PC-3 (cell line): ENCODE measurements around the gene MIDN. TPM values are rescaled to one million over a fixed set of nuclear protein-coding genes. Genes with fewer than 3 reads are reported as not detected.

Experiments
- ATAC-seq: fragments of 200-7000 bp; cut with Tn5 transposase; 2 replicates; pipeline ENCODE4 v1.9.1; 2020; ENCODE audit warnings: mild to moderate bottlenecking, moderate library complexity
- BruUV-seq: library from RNA; stranded (reverse); fragments of 400-500 nt; replicated peaks from 2 replicates; lab custom pipeline; 2021; lab: Mats Ljungman, UMichigan
- CTCF ChIA-PET: fragments of 300-600 bp; sonication (Branson Sonifier 250); formaldehyde crosslinking; loops from one replicate; lab custom pipeline; 2022; ENCODE audit warnings: antibody characterized with exemption; lab: Charles Lee
- POLR2A ChIA-PET: fragments of 300-600 bp; sonication (Branson Sonifier 250); formaldehyde crosslinking; loops from one replicate; lab custom pipeline; 2022; ENCODE audit warnings: antibody characterized with exemption; ENCODE audit not compliant: unreplicated experiment; lab: Charles Lee
- DNase-seq: peaks from one replicate; pipeline ENCODE4 v3.0.0-alpha.2; 2015
- H2AFZ ChIP-seq: fragments of 300-600 bp; sonication (generic); 2 replicates; pipeline ENCODE4 v1.6.0; 2016; ENCODE audit warnings: antibody characterized with exemption, low read length
- H3F3A ChIP-seq: fragments of 300-600 bp; sonication (generic); one replicate; pipeline ENCODE4 v1.6.0; 2017; ENCODE audit warnings: antibody characterized with exemption, low read length, control low read depth, mild to moderate bottlenecking; ENCODE audit not compliant: unreplicated experiment
- H3K27ac ChIP-seq: fragments of 300-600 bp; sonication (generic); 2 replicates; pipeline ENCODE4 v1.5.1; 2016; ENCODE audit warnings: mild to moderate bottlenecking, low read length
- H3K27me3 ChIP-seq: fragments of 300-600 bp; sonication (generic); 2 replicates; pipeline ENCODE4 v1.6.1; 2016; ENCODE audit warnings: low read length, mixed read lengths
- H3K36me3 ChIP-seq: fragments of 300-600 bp; sonication (generic); 2 replicates; pipeline ENCODE4 v1.6.1; 2016; ENCODE audit warnings: low read depth, mixed run types, low read length, mixed read lengths
- H3K4me1 ChIP-seq: fragments of 300-600 bp; sonication (generic); 2 replicates; pipeline ENCODE4 v1.5.1; 2016; ENCODE audit warnings: low read length; ENCODE audit not compliant: insufficient read depth
- H3K4me2 ChIP-seq: fragments of 300-600 bp; sonication (generic); 2 replicates; pipeline ENCODE4 v1.6.0; 2016; ENCODE audit warnings: low read length
- H3K4me3 ChIP-seq: fragments of 300-600 bp; sonication (generic); 2 replicates; pipeline ENCODE4 v1.5.1; 2016; ENCODE audit warnings: mild to moderate bottlenecking, low read length, mixed read lengths
- H3K79me2 ChIP-seq: fragments of 300-600 bp; sonication (generic); 2 replicates; pipeline ENCODE4 v1.6.1; 2017; ENCODE audit warnings: low read length, mixed read lengths
- H3K9ac ChIP-seq: fragments of 300-600 bp; sonication (generic); 2 replicates; pipeline ENCODE4 v1.6.0; 2016; ENCODE audit warnings: mild to moderate bottlenecking, low read length
- H3K9me2 ChIP-seq: fragments of 300-600 bp; sonication (generic); replicated peaks from 2 replicates; pipeline ENCODE4 v1.6.1; 2016; ENCODE audit warnings: mixed run types, low read length, mixed read lengths
- H3K9me3 ChIP-seq: fragments of 300-600 bp; sonication (generic); 2 replicates; pipeline ENCODE4 v1.6.1; 2016; ENCODE audit warnings: low read length, mixed read lengths
- H4K20me1 ChIP-seq: fragments of 300-600 bp; sonication (generic); 2 replicates; pipeline ENCODE4 v1.6.1; 2016; ENCODE audit warnings: low read length, mixed read lengths
- CTCF ChIP-seq: fragments of 300-600 bp; sonication (generic); conservative IDR thresholded peaks from 2 replicates; pipeline ENCODE4 v1.5.1; 2017; ENCODE audit warnings: antibody characterized with exemption, low read depth, mild to moderate bottlenecking, low read length
- EZH2 ChIP-seq: fragments of 300-600 bp; sonication (generic); IDR thresholded peaks from one replicate; pipeline ENCODE4 v1.6.1; 2017; ENCODE audit warnings: antibody characterized with exemption, mild to moderate bottlenecking, low read length; ENCODE audit not compliant: unreplicated experiment
- EZH2phosphoT487 ChIP-seq: fragments of 300-600 bp; sonication (generic); IDR thresholded peaks from 2 replicates; pipeline ENCODE4 v1.6.1; 2018; ENCODE audit warnings: mild to moderate bottlenecking, antibody characterized with exemption, low read length, borderline replicate concordance
- intact Hi-C: fragments of 100-400 bp; cut with micrococcal nuclease; formaldehyde crosslinking; loops from 2 replicates; pipeline ENCODE4 v1.9.0; 2023
- total RNA-seq: library from RNA; depleted of rRNA; stranded (reverse); fragments of >200 nt; gene quantifications from 2 replicates; pipeline ENCODE4 v1.2.3, GENCODE V29; 2014

MIDN gene
- total RNA-seq, 1 experiment from 2014 or later, result 17.3 TPM

DNA sequence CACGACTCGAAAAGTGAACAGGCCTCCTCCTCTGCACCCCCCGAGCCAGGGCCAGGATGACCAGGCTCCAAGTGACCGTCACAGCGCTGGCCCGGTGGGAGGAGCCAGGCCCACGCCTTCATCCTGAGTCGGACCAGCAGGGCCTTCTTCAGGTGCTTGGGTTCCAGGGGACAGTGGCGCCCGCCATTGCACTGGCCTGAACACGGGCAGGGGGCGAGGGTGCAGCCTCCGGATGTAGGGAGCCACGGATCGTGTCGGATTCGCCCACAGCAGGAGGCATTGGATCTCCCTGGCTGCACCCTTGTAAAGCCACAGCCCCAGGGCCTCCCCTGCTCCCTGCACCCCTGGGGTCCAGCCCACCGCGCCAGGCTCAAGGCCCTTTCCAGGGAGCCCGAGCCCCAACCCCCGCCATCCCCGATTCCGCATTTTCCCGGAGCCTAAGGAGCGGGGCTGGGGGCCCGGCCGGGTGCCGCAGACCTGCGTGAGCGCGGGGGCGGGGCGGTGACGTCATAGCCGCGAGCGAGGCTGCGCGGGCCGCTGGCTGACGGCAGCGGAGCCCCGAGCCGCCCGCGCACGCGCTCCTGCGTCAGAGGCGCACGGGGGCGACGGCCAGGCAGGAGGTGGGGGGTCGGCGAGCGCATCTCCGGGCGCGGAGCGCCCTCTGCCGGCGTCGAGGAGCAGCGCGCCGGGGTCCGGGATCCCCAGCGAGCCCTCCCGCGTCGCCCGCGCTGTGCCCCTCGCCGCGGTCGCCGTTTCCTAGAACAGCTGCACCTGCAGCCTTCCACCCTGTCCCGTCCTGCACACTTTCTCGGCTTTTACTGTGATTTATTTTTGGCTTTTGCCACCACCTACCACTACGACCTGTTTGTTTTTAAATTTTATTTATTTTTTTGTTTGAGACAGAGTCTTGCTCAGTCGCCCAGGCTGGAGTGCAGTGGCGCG, 8.3 kb upstream of the MIDN start:
- peak; percentile 80 for DNase-seq
- no peaks in the 10 kb centered on the region for H3K36me3 ChIP-seq
- no TSS peak for BruUV-seq
- peak overlapping the region; percentile 55 for H3K4me3 ChIP-seq
- no peaks in the 10 kb centered on the region for H3F3A ChIP-seq
- no peaks in the 10 kb centered on the region for H4K20me1 ChIP-seq
- peak; percentile 15 for ATAC-seq
- no peak overlapping the region; the same call in 1 of the 2 replicates for H2AFZ ChIP-seq
- intact Hi-C loops, result no loop called here
- peak; percentile 61 for TF ChIP-seq CTCF
- no peak for TF ChIP-seq EZH2
- peak overlapping the region; percentile 62 for H3K4me2 ChIP-seq
- no peak overlapping the region for H3K9ac ChIP-seq
- peaks cover 42% of the 10 kb centered on the region for H3K79me2 ChIP-seq
- H3K9me2 ChIP-seq, result no peaks in the 10 kb centered on the region
- H3K9me3 ChIP-seq, result no peaks in the 10 kb centered on the region
- ChIA-PET CTCF (no interaction called here), POLR2A (no interaction called here)
- H3K4me1 ChIP-seq, result peaks cover 24% of the 10 kb centered on the region
- no peaks in the 10 kb centered on the region for H3K27me3 ChIP-seq
- no peak overlapping the region for H3K27ac ChIP-seq

GRCh38 chr19:1240925-1241324, 7.5 kb upstream of the MIDN start:
- no TSS peak for BruUV-seq
- Histone ChIP-seq H3K27ac (no peak overlapping the region), H3K4me2 (peak overlapping the region; percentile 84), H3K27me3 (no peaks in the 10 kb centered on the region), H3K9me3 (no peaks in the 10 kb centered on the region), H2AFZ (peak overlapping the region; percentile 63), H3K4me3 (peak overlapping the region; percentile 86), H3K9me2 (no peaks in the 10 kb centered on the region), H3K36me3 (no peaks in the 10 kb centered on the region), H3K4me1 (peaks cover 28% of the 10 kb centered on the region), H3K79me2 (peaks cover 44% of the 10 kb centered on the region), H3K9ac (0 out of 2 replicates have a peak overlapping the region, but pooled peaks have one; percentile 15), H3F3A (no peaks in the 10 kb centered on the region), H4K20me1 (no peaks in the 10 kb centered on the region)
- no peak for ATAC-seq
- POLR2A ChIA-PET, result no interaction called here
- CTCF ChIA-PET, result no interaction called here
- no peak for DNase-seq
- intact Hi-C loops, result no loop called here
- TF ChIP-seq EZH2phosphoT487 (no peak), CTCF (no peak), EZH2 (no peak)
